Neuronal stem cell (in vitro differentiated cells): ENCODE measurements around the gene FHDC1.

ENCODE experiments used
- DNase-seq: peaks from one replicate; pipeline ENCODE4 v3.0.0-alpha.2; 2013; ENCODE audit warnings: low spot score
- H2AFZ ChIP-seq: one replicate; pipeline ENCODE4 v1.6.1; 2013; ENCODE audit warnings: mild to moderate bottlenecking, low read length, inconsistent platforms
- H2AK5ac ChIP-seq: 2 replicates; pipeline ENCODE4 v1.6.1; 2013; ENCODE audit warnings: low read depth, mild to moderate bottlenecking, inconsistent platforms, low read length, moderate library complexity, mixed read lengths
- H2BK120ac ChIP-seq: 2 replicates; pipeline ENCODE4 v1.6.1; 2013; ENCODE audit warnings: low read depth, mild to moderate bottlenecking, inconsistent platforms, low read length, moderate library complexity, mixed read lengths
- H2BK12ac ChIP-seq: one replicate; pipeline ENCODE4 v1.6.1; 2013; ENCODE audit warnings: low read length, inconsistent platforms
- H2BK15ac ChIP-seq: 2 replicates; pipeline ENCODE4 v1.6.1; 2013; ENCODE audit warnings: mild to moderate bottlenecking, low read length, inconsistent platforms, mixed read lengths
- H2BK5ac ChIP-seq: one replicate; pipeline ENCODE4 v1.6.1; 2013; ENCODE audit warnings: inconsistent platforms, mild to moderate bottlenecking, low read length, moderate library complexity
- H3K14ac ChIP-seq: one replicate; pipeline ENCODE4 v1.6.1; 2013; ENCODE audit warnings: low read length, inconsistent platforms
- H3K18ac ChIP-seq: 2 replicates; pipeline ENCODE4 v1.6.1; 2013; ENCODE audit warnings: low read length, inconsistent platforms
- H3K23ac ChIP-seq: 2 replicates; pipeline ENCODE4 v1.6.1; 2013; ENCODE audit warnings: low read depth, mild to moderate bottlenecking, mixed read lengths, low read length, inconsistent platforms; ENCODE audit not compliant: poor library complexity
- H3K27ac ChIP-seq: replicated peaks from 3 replicates; pipeline ENCODE4 v1.5.1; 2013; ENCODE audit warnings: low read length, inconsistent platforms
- H3K27me3 ChIP-seq, 3 experiments: 2 replicates each; pipeline ENCODE4 v1.6.1; 2013; ENCODE audit warnings: low read length in 3 of 3, mild to moderate bottlenecking in 2 of 3, inconsistent platforms in 1 of 3, low read depth in 1 of 3, mixed read lengths in 1 of 3, moderate library complexity in 1 of 3; ENCODE audit not compliant: control insufficient read depth in 3 of 3, insufficient read depth in 3 of 3
- H3K36me3 ChIP-seq, 2 donors: replicated peaks in 1 of 2; 2 replicates each; pipeline ENCODE4 v1.6.1; 2013; ENCODE audit warnings: low read length in 2 of 2; ENCODE audit not compliant: control insufficient read depth in 2 of 2, insufficient read depth in 2 of 2
- H3K4ac ChIP-seq: 2 replicates; pipeline ENCODE4 v1.6.1; 2013; ENCODE audit warnings: inconsistent platforms, mild to moderate bottlenecking, low read length, moderate library complexity
- H3K4me1 ChIP-seq, 2 donors: 1 replicate in 1 of 2; 2 replicates in 1 of 2; pipeline ENCODE4 v1.6.1; 2013; ENCODE audit warnings: low read length in 2 of 2, low read depth in 1 of 2; ENCODE audit not compliant: control insufficient read depth in 2 of 2, insufficient read depth in 1 of 2
- H3K4me2 ChIP-seq: one replicate; pipeline ENCODE4 v1.6.1; 2013; ENCODE audit warnings: mild to moderate bottlenecking, low read length, inconsistent platforms; ENCODE audit not compliant: insufficient read depth, poor library complexity, severe bottlenecking
- H3K4me3 ChIP-seq, 2 donors: 2 replicates each; pipeline ENCODE4 v1.5.1; 2013; ENCODE audit warnings: low read length in 2 of 2, mild to moderate bottlenecking in 2 of 2, inconsistent platforms in 1 of 2, moderate library complexity in 1 of 2
- H3K79me1 ChIP-seq: one replicate; pipeline ENCODE4 v1.6.1; 2013; ENCODE audit warnings: low read depth, mild to moderate bottlenecking, inconsistent platforms, low read length, moderate library complexity
- H3K9ac ChIP-seq: one replicate; pipeline ENCODE4 v1.6.1; 2013; ENCODE audit warnings: mild to moderate bottlenecking, low read depth, low read length, inconsistent platforms; ENCODE audit not compliant: poor library complexity
- H3K9me3 ChIP-seq, 2 donors: replicated peaks in 1 of 2; 2 replicates each; pipeline versions ENCODE3 to v1.6.1; 2013; ENCODE audit warnings: low read length in 2 of 2, mild to moderate bottlenecking in 2 of 2, inconsistent platforms in 1 of 2, low read depth in 1 of 2, mixed read lengths in 1 of 2, moderate library complexity in 1 of 2; ENCODE audit not compliant: control insufficient read depth in 2 of 2, insufficient read depth in 1 of 2
- H4K8ac ChIP-seq: one replicate; pipeline ENCODE4 v1.6.1; 2013; ENCODE audit warnings: low read depth, mild to moderate bottlenecking, inconsistent platforms, low read length, moderate library complexity
- H4K91ac ChIP-seq: one replicate; pipeline ENCODE4 v1.6.1; 2013; ENCODE audit warnings: low read length, low read depth, mild to moderate bottlenecking, inconsistent platforms; ENCODE audit not compliant: poor library complexity
- WGBS, 2 donors: extraction: QIAGEN DNeasy Blood & Tissue Kit; methylation state at CpG; one replicate each; pipeline ENCODE4 v1.1.7; 2013; ENCODE audit warnings: missing lambda C conversion rate in 2 of 2, mixed read lengths in 1 of 2; ENCODE audit not compliant: insufficient read length in 2 of 2, insufficient replicate concordance in 1 of 2; ENCODE audit errors: extremely low coverage in 2 of 2; 5-methylcytosine and 5-hydroxymethylcytosine counted together

The FHDC1 gene

GRCh38 chr4:152997771-152998487 lies 61.8 kb downstream of the FHDC1 start:
- H3K4me3 ChIP-seq: no peak overlapping the region
- no peak overlapping the region for H2BK12ac ChIP-seq
- H3K36me3 ChIP-seq: no peaks in the 10 kb centered on the region
- H3K4me1 ChIP-seq: peaks cover 6 to 7% of the 10 kb centered on the region in 2 donors
- no peak overlapping the region for H2BK15ac ChIP-seq
- no peak for DNase-seq
- no peak overlapping the region for H2BK120ac ChIP-seq
- no peak overlapping the region for H3K23ac ChIP-seq
- no peak overlapping the region for H2AK5ac ChIP-seq
- no peak overlapping the region for H3K4me2 ChIP-seq
- no peaks in the 10 kb centered on the region for H3K9me3 ChIP-seq
- H4K8ac ChIP-seq: no peak overlapping the region
- H3K27ac ChIP-seq: no peak overlapping the region
- H3K14ac ChIP-seq: no peak overlapping the region
- H2AFZ ChIP-seq: no peak overlapping the region
- H3K9ac ChIP-seq: no peak overlapping the region
- no peaks in the 10 kb centered on the region for H3K79me1 ChIP-seq
- H3K18ac ChIP-seq: no peak overlapping the region
- no peak overlapping the region for H2BK5ac ChIP-seq
- no CpG with 5 or more reads among the region's 17 CpGs for WGBS, 2 donors
- H3K27me3 ChIP-seq: peaks cover 0 to 36% (median 0%) of the 10 kb centered on the region in 3 experiments
- no peak overlapping the region for H3K4ac ChIP-seq
- H4K91ac ChIP-seq: no peak overlapping the region

GRCh38 chr4:152998861-152999260 lies 62.7 kb downstream of the FHDC1 start:
- H2BK12ac ChIP-seq: no peak overlapping the region
- no peak overlapping the region for H3K27ac ChIP-seq
- H3K79me1 ChIP-seq: no peaks in the 10 kb centered on the region
- WGBS, 2 donors: no CpG with 5 or more reads among the region's 12 CpGs
- peak overlapping the region; percentile 51 for H2AK5ac ChIP-seq
- no peak overlapping the region for H3K4me3 ChIP-seq
- no peak overlapping the region for H2AFZ ChIP-seq
- no peak overlapping the region for H3K14ac ChIP-seq
- H3K27me3 ChIP-seq: peaks cover 0 to 36% (median 0%) of the 10 kb centered on the region in 3 experiments
- no peak overlapping the region for H2BK5ac ChIP-seq
- H3K36me3 ChIP-seq: no peaks in the 10 kb centered on the region
- H3K9ac ChIP-seq: no peak overlapping the region
- no peak overlapping the region for H3K4ac ChIP-seq
- H4K8ac ChIP-seq: no peak overlapping the region
- peaks cover 6 to 8% of the 10 kb centered on the region in 2 donors for H3K4me1 ChIP-seq
- H4K91ac ChIP-seq: no peak overlapping the region
- DNase-seq: no peak
- H2BK15ac ChIP-seq: no peak overlapping the region
- no peaks in the 10 kb centered on the region for H3K9me3 ChIP-seq
- no peak overlapping the region for H2BK120ac ChIP-seq
- no peak overlapping the region for H3K23ac ChIP-seq
- no peak overlapping the region for H3K4me2 ChIP-seq
- peak overlapping the region; percentile 32 for H3K18ac ChIP-seq

GRCh38 chr4:152999346-153000075 lies 63.4 kb downstream of the FHDC1 start:
- Histone ChIP-seq H4K8ac (no peak overlapping the region), H3K4me1 (peaks cover 10 to 12% of the 10 kb centered on the region in 2 donors), H2BK120ac (no peak overlapping the region), H3K23ac (no peak overlapping the region), H3K79me1 (no peaks in the 10 kb centered on the region), H3K9ac (no peak overlapping the region), H3K36me3 (no peaks in the 10 kb centered on the region), H3K27ac (no peak overlapping the region), H2BK12ac (no peak overlapping the region), H2BK5ac (no peak overlapping the region), H3K27me3 (peaks cover 0 to 39% (median 0%) of the 10 kb centered on the region in 3 experiments), H3K18ac (no peak overlapping the region), H3K14ac (no peak overlapping the region), H2AK5ac (no peak overlapping the region), H3K4me2 (no peak overlapping the region), H2AFZ (no peak overlapping the region), H4K91ac (no peak overlapping the region), H2BK15ac (no peak overlapping the region), H3K9me3 (no peaks in the 10 kb centered on the region), H3K4ac (no peak overlapping the region), H3K4me3 (no peak overlapping the region)
- DNase-seq: no peak
- WGBS, 2 donors: no CpG with 5 or more reads among the region's 12 CpGs

- Histone ChIP-seq H3K4me3 (no peak overlapping the region), H4K91ac (no peak overlapping the region), H3K18ac (no peak overlapping the region), H3K27me3 (peaks cover 0 to 45% (median 0%) of the 10 kb centered on the region in 3 experiments), H3K36me3 (no peaks in the 10 kb centered on the region), H2AFZ (no peak overlapping the region), H2AK5ac (no peak overlapping the region), H3K79me1 (no peaks in the 10 kb centered on the region), H3K9me3 (no peaks in the 10 kb centered on the region), H3K14ac (no peak overlapping the region), H3K4me1 (peaks cover 12% of the 10 kb centered on the region in 2 donors), H4K8ac (no peak overlapping the region), H3K4me2 (no peak overlapping the region), H2BK120ac (no peak overlapping the region), H2BK5ac (no peak overlapping the region), H2BK12ac (no peak overlapping the region), H3K27ac (no peak overlapping the region), H2BK15ac (no peak overlapping the region), H3K9ac (no peak overlapping the region), H3K23ac (no peak overlapping the region), H3K4ac (no peak overlapping the region)
- no peak for DNase-seq
- no CpG with 5 or more reads among the region's 1 CpG for WGBS, 2 donors
Observed at GRCh38 chr4:153000076-153000420, 63.9 kb downstream of the FHDC1 start.
